Endometrial microvascular endothelial cells (primary cell): ENCODE results near the gene EPHA7. TPM values are rescaled to one million over a fixed set of nuclear protein-coding genes. Genes with fewer than 3 reads are reported as not detected.

Source experiments
- in situ Hi-C: cut with HindIII; loops from 2 replicates; pipeline ENCODE4 v1.10.0; 2017; ENCODE audit warnings: low sequenced_read_pairs, low pct_unique_long_range_greater_than_20kb; ENCODE audit errors: inconsistent ontology term
- total RNA-seq: library from RNA; depleted of rRNA; stranded (reverse); fragments of >200 nt; gene quantifications from one replicate; pipeline ENCODE4 v1.2.3, GENCODE V29; 2015; ENCODE audit errors: inconsistent ontology term

EPHA7 gene
- total RNA-seq, 1 donor from 2014 or later: not detected

- in situ Hi-C loops: no loop called here
Measured at GRCh38 chr6:93398723-93399122, 20.6 kb downstream of the EPHA7 start.

GRCh38 chr6:93394471-93394870 lies 24.9 kb downstream of the EPHA7 start:
- in situ Hi-C loops: no loop called here

DNA sequence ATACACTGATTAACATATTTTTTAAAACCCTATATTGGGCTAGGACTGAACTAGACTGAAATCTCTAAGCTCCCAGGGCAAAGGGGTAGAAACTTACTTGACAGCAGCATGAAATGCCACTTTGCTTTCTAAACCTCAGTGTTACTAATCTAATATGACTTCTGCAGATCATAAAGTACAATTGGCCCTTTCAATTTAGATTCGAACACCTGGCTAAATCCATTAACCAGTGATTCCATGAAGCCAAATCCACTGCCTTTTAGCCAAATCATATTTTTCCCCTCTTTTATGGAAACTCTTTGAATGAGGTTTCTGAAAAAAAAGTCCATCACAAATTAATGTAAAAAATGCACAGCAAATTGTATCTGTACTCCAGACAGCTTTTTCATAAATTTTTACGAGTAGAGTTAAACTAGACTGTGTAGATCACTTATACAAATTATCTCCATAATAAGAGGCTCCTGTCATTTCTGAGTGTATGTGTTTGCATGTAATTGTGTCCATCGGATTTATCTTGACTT lies 25.7 kb downstream of the EPHA7 start:
- in situ Hi-C loops: no loop called here

- in situ Hi-C loops: no loop called here
Measured at GRCh38 chr6:93392797-93393196, 26.6 kb downstream of the EPHA7 start.

DNA sequence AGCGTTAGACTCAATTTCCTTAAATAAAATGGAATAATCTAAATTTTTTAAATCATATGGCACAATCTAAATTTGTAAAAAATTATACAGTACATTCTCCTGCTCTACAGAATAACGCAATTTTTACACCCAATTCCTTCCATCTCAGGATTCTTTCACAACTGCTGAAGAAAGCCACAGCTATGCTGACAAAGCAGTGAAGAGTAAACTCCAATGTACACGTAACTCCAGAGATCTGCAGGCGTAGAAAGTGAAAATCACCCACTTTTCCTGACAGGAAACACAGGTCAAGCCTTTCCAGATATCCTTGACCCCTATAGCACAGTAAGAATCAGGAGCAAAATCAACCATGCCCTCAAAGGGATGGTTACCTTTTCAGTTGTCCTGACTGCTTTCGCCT lies 27.4 kb downstream of the EPHA7 start:
- in situ Hi-C loops: no loop called here

DNA sequence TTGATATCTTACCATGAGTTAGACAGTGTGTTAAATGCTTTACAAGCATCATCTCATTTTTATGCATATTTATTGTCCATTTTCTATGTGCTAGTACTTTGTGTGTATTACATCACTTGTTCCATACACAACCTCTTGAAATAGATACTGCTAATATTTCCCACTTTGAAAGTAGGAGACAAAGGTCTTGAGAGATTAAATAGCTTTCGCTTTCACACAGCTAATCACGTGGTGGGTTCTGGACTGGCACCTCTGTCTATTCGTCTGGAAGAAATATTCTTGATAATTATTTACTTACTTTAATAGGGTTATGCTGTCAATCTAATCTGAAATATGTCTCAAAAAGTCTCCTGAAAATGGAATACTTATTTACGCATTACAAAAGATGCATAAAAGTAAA lies 30.2 kb downstream of the EPHA7 start:
- in situ Hi-C loops: no loop called here

- in situ Hi-C loops: no loop called here
Measured at GRCh38 chr6:93388070-93388469, 31.3 kb downstream of the EPHA7 start.

DNA sequence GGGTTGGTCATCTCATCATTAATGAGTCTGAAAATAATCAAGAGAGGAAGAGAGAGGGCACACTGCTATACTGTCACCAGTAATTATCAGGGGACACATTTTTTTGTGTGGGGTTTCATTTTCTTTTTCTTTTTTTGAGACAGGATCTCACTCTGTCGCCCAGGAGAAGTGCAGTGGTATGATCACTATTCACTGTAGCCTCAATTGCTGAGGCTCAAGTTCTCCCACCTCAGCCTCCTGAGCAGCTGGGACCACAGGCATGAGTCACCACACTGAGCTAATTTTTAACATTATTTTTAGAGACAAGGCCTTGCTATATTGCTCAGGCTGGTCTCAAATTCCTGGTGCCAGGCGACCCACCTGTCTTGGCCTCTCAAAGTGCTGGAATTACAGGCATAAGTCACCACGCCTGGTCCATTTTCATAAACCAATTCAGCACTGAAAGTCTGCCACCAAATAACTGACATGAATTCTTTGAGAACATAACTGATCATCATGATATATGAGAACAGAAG lies 43.3 kb downstream of the EPHA7 start:
- in situ Hi-C loops: no loop called here

DNA sequence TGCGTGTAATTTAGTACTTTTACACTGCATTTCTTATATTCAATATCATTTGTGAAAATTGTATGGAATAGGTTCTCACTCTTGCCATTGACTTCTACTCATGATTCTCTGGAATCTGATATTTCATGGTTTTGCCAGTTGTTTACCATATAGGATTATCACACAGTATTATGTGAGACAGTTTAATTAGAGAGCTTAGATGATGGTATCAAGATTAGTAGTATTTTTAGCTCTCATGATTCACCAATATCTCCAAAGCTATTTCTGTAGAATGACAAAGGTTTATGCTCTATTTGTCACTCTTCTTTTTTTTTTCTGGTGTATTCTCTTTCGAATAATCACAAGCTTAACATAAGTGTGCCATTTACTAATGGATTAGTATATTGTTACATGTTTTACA lies 45.9 kb downstream of the EPHA7 start:
- in situ Hi-C loops: no loop called here

DNA sequence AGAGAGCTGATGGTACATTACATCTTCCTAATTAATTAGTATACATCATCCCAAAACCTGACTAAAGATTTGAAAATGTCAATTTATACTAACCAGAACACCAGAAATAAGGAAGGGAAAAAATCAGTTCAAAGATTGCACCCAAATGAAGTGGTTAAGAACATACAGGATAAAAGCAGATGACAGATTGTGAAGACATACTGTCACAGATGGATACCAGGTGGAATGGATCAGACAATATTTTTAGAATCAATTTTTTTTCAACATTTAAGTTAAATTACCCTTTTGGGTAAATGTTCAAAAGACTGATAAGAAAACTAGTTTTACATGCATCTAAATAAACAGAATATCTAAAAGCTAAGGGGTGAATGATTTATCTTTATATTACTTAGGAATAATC lies 47.6 kb downstream of the EPHA7 start:
- in situ Hi-C loops: no loop called here

- in situ Hi-C loops: no loop called here
Measured at GRCh38 chr6:93369586-93370134, 49.7 kb downstream of the EPHA7 start.

DNA sequence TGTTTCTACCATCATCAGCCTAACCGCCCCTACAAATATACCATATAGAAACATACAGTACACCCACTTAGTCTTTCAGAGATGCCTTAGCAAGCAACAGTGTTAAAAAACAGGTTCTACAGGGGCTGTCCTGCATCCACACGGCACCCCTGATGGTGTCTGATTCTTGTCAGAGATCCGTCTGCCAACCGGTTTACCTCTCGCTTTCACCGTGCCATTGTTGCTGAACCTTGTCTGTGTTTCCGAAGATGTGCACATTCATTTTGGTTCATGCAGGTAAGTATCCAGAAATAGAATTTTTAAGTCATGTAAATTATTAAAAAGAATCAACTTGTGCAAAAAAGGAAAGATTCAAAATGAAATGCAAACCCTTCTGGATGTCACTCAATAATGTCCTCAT lies 52.9 kb downstream of the EPHA7 start:
- in situ Hi-C loops: no loop called here

DNA sequence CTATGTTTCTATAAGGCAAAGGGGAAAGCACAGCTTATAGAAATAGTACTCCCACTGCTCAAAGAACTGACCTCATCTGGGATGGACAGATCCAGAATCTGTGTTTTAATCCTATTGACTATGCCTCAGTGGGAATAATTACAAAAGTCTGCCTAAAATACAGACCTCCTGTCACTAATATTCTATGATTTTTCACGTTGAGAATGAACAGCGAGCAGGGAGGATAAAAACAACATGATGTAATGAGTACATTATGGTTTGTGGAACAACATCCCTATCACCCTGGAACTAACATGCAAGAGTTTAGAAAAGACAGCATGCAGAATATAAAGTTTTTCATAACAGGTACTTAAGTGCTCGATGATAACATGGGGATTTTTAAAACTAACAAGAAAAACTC lies 53.9 kb downstream of the EPHA7 start:
- in situ Hi-C loops: no loop called here

DNA sequence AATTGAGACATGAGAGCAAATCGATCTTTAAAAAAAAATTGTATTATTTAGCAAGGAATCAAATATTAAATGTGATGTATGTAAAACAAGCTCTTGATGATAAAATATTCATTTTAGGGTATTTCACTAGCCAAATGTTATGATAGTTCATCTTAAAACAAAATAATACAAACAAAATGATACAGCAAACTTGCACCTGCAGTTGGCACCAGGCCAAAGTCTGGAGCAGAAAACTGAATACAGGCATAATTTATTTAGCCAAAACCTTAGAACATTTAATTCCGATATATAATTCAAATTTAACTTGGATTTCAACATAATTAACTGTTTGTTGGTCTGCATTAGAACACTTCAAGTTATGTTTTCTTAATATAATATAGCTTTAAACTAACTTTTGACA lies 60.9 kb downstream of the EPHA7 start:
- in situ Hi-C loops: no loop called here

- in situ Hi-C loops: no loop called here
Measured at GRCh38 chr6:93352604-93353003, 66.8 kb downstream of the EPHA7 start.

DNA sequence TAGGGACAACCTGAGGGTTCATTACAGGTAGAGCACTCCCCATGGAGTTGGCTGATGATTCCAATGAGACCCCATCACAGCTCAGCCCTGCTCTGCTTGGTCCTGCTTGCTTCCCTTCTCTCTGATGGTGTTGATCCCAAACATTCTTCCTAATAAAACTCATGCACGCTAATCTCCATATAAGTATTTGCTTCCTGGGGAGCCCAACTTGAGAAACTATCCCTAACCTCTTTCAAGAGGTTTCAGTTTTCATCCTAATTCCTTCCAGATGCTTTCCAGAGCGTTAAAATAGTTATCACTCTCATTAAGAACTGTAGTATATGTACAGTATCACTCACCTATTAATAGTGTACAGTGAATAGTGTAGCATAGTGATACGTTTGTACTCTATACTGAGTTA lies 68.1 kb downstream of the EPHA7 start:
- in situ Hi-C loops: no loop called here

DNA sequence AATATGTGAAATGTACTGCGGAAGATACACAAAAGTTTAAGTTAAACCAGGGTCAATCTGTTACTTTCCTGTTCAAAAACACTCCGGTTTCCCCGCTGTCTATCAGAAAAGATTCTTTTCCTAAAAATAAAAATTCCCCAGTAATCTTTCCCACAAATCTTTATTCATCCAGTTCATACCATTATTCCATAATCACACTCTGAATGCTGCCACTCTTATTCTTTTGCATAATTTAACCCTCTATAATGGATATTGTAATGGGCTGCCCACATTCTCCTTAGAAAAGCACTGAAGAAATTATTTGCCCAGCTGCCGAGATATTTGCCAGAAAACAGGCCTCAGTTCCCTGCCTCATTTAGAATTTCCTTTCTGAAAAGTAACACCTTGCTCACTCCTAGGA lies 68.6 kb downstream of the EPHA7 start:
- in situ Hi-C loops: no loop called here

- in situ Hi-C loops: no loop called here
Measured at GRCh38 chr6:93344333-93344835, 75.0 kb downstream of the EPHA7 start.

- in situ Hi-C loops: no loop called here
Measured at GRCh38 chr6:93343476-93343875, 75.9 kb downstream of the EPHA7 start.

DNA sequence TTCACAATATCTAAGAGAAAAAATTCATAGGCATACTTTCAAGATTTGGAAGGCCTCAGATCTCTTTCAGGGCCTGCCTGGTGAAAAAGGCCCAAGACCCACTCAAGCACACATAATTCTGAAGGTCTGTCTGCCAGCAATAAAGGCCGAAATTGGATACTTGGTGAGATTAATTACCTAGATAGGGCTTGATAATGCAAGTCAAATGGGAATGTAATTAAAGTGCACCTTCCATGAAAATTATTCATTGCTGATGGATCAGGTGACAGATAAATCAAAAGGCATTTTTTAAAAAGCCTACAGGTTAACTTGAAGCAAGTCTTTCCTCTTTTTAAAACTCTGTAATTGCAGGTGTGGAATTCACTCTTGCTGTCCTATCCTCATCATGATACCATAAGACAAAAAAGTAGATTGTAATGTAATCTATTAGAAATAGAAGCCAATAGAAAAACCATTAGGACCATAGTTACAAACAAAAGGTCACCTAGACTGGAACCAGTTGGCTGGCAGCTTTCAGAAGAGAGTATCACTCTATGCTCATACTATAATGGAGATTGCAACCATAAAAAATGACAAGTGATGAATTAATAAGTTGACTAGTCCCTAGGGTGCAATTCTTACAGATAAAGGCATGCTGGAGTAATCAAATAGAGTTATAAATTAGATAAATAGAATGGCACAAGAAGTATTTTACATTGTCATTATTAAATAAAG lies 77.3 kb downstream of the EPHA7 start:
- in situ Hi-C loops: no loop called here
